ENCODE results near the gene LAMA3. TPM values are rescaled to one million over a fixed set of nuclear protein-coding genes. Genes with fewer than 3 reads are reported as not detected.
A peak's percentile ranks its signal among the peaks of the same experiment; 100 is the strongest.

LAMA3 gene
- total RNA-seq, 2 donors from 2014 or later = 0.58 to 1.3 TPM

- H3K4me3 ChIP-seq (ENCODE audit: low read length) = no peak overlapping the region
- H3K9me3 Mint-ChIP-seq = peaks cover 1% of the 10 kb centered on the region
- peaks cover 8% of the 10 kb centered on the region for H3K4me1 ChIP-seq (ENCODE audit: control insufficient read depth, insufficient read depth, low read length)
- H3K9ac ChIP-seq (ENCODE audit: extremely low read depth, low read length, poor library complexity, severe bottlenecking) = no peak overlapping the region
- DNase-seq = no peak
- no peak overlapping the region for H3K27ac Mint-ChIP-seq
- no CpG with 5 or more reads among the region's 2 CpGs for WGBS, 2 experiments (ENCODE audit: insufficient coverage in 1 of 2, insufficient read length in 1 of 2)
- H3K27me3 Mint-ChIP-seq (ENCODE audit: insufficient read depth) = peaks cover 3% of the 10 kb centered on the region
- no peaks in the 10 kb centered on the region for H3K36me3 Mint-ChIP-seq (ENCODE audit: low read depth)
- H3K27me3 ChIP-seq (ENCODE audit: control insufficient read depth, insufficient read depth, low read length, poor library complexity, severe bottlenecking) = no peaks in the 10 kb centered on the region
- H3K9me3 ChIP-seq (ENCODE audit: control insufficient read depth, low read length) = no peaks in the 10 kb centered on the region
- no peaks in the 10 kb centered on the region for H3K36me3 ChIP-seq (ENCODE audit: control insufficient read depth, insufficient read depth, low read length)
- peaks cover 28% of the 10 kb centered on the region for H3K4me1 Mint-ChIP-seq
- TF ChIP-seq CTCF (conservative IDR thresholded peaks at IDR 0.05) = no peak
- H3K4me3 Mint-ChIP-seq = no peak overlapping the region
- H3K27ac ChIP-seq (ENCODE audit: low read depth, low read length) = no peak overlapping the region
These were observed 56.1 kb downstream of the LAMA3 start for GRCh38 chr18:23745366-23745765.

GRCh38 chr18:23746851-23747250 is 57.6 kb downstream of the LAMA3 start:
- Histone ChIP-seq H3K36me3 (ENCODE audit: control insufficient read depth, insufficient read depth, low read length) (no peaks in the 10 kb centered on the region), H3K4me3 (ENCODE audit: low read length) (no peak overlapping the region), H3K9ac (ENCODE audit: extremely low read depth, low read length, poor library complexity, severe bottlenecking) (no peak overlapping the region)

GRCh38 chr18:23752363-23752762 is 63.1 kb downstream of the LAMA3 start:
- H3K9ac ChIP-seq (ENCODE audit: extremely low read depth, low read length, poor library complexity, severe bottlenecking) = no peak overlapping the region
- H3K9me3 ChIP-seq (ENCODE audit: control insufficient read depth, low read length) = no peaks in the 10 kb centered on the region
- no peak overlapping the region for H3K4me3 ChIP-seq (ENCODE audit: low read length)
- TF ChIP-seq CTCF (conservative IDR thresholded peaks at IDR 0.05) = no peak
- no peaks in the 10 kb centered on the region for H3K36me3 Mint-ChIP-seq (ENCODE audit: low read depth)
- H3K4me1 Mint-ChIP-seq = peaks cover 6% of the 10 kb centered on the region
- no peaks in the 10 kb centered on the region for H3K27me3 ChIP-seq (ENCODE audit: control insufficient read depth, insufficient read depth, low read length, poor library complexity, severe bottlenecking)
- DNase-seq = no peak
- no peaks in the 10 kb centered on the region for H3K27me3 Mint-ChIP-seq (ENCODE audit: insufficient read depth)
- no peak overlapping the region for H3K4me3 Mint-ChIP-seq
- peaks cover 1% of the 10 kb centered on the region for H3K9me3 Mint-ChIP-seq
- 92 to 93% methylated on average over 2 of the region's 2 CpGs for WGBS, 2 experiments (ENCODE audit: insufficient coverage in 1 of 2, insufficient read length in 1 of 2)
- no peaks in the 10 kb centered on the region for H3K4me1 ChIP-seq (ENCODE audit: control insufficient read depth, insufficient read depth, low read length)
- H3K36me3 ChIP-seq (ENCODE audit: control insufficient read depth, insufficient read depth, low read length) = no peaks in the 10 kb centered on the region
- H3K27ac Mint-ChIP-seq = no peak overlapping the region
- H3K27ac ChIP-seq (ENCODE audit: low read depth, low read length) = peak overlapping the region; percentile 33

More at GRCh38 chr18:23746851-23747250, 57.6 kb downstream of the LAMA3 start:
- H3K4me1 Mint-ChIP-seq = peaks cover 28% of the 10 kb centered on the region
- Histone ChIP-seq H3K4me1 (ENCODE audit: control insufficient read depth, insufficient read depth, low read length) (peaks cover 8% of the 10 kb centered on the region), H3K9me3 (ENCODE audit: control insufficient read depth, low read length) (no peaks in the 10 kb centered on the region), H3K27ac (ENCODE audit: low read depth, low read length) (no peak overlapping the region), H3K27me3 (ENCODE audit: control insufficient read depth, insufficient read depth, low read length, poor library complexity, severe bottlenecking) (no peaks in the 10 kb centered on the region)
- no peaks in the 10 kb centered on the region for H3K36me3 Mint-ChIP-seq (ENCODE audit: low read depth)
- no peak overlapping the region for H3K4me3 Mint-ChIP-seq
- DNase-seq = no peak
- H3K27ac Mint-ChIP-seq = no peak overlapping the region
- 48% methylated on average over 2 of the region's 4 CpGs; no CpG with 5 or more reads in 1 of the 2 experiments for WGBS, 2 experiments (ENCODE audit: insufficient coverage in 1 of 2, insufficient read length in 1 of 2)
- peaks cover 1% of the 10 kb centered on the region for H3K9me3 Mint-ChIP-seq
- peaks cover 1% of the 10 kb centered on the region for H3K27me3 Mint-ChIP-seq (ENCODE audit: insufficient read depth)
- TF ChIP-seq CTCF (conservative IDR thresholded peaks at IDR 0.05) = no peak

All from endodermal cell (in vitro differentiated cells).